Coronary artery (tissue), 2 donors: Measurements from ENCODE around the gene RASD2.
"Not testable (repeated sequence)": the region's sequence is repeated elsewhere in the genome, so short reads cannot be mapped to it uniquely, and the experiment has no call there.

ENCODE experiments used
- DNase-seq: peaks from one replicate; pipeline ENCODE4 v3.0.0-alpha.2; 2017; ENCODE audit warnings: low spot score
- H3K27ac ChIP-seq, 2 donors: fragments of 200-600 bp; sonication (generic); one replicate each; pipeline ENCODE4 v1.5.1; 2016 to 2019
- H3K4me3 ChIP-seq: fragments of 200-600 bp; sonication (generic); 2 replicates; pipeline ENCODE4 v1.5.1; 2016; ENCODE audit warnings: mild to moderate bottlenecking, moderate library complexity
- CTCF ChIP-seq: fragments of 200-600 bp; sonication (generic); IDR thresholded peaks from one replicate; pipeline ENCODE4 v1.5.1; 2019; ENCODE audit warnings: antibody characterized with exemption

RASD2 gene

GRCh38 chr22:35502836-35503235 lies 37.8 kb upstream of the RASD2 start:
- TF ChIP-seq CTCF, result no peak
- H3K4me3 ChIP-seq, result no peak overlapping the region
- H3K27ac ChIP-seq, result no peak overlapping the region
- no peak for DNase-seq

- Histone ChIP-seq H3K27ac (no peak overlapping the region), H3K4me3 (no peak overlapping the region)
- TF ChIP-seq CTCF, result no peak
- DNase-seq, result no peak
Observed at GRCh38 chr22:35505399-35506258, 35.0 kb upstream of the RASD2 start.

GRCh38 chr22:35506259-35506570 lies 34.4 kb upstream of the RASD2 start:
- TF ChIP-seq CTCF, result no peak
- no peak for DNase-seq
- Histone ChIP-seq H3K4me3 (no peak overlapping the region), H3K27ac (no peak overlapping the region)

- H3K27ac ChIP-seq, H3K4me3 ChIP-seq, DNase-seq: not testable (repeated sequence)
Observed at GRCh38 chr22:35507851-35508250, 32.8 kb upstream of the RASD2 start.

- H3K4me3 ChIP-seq, result no peak overlapping the region
- no peak overlapping the region for H3K27ac ChIP-seq
- no peak for TF ChIP-seq CTCF
- no peak for DNase-seq
Observed at GRCh38 chr22:35509451-35509850, 31.2 kb upstream of the RASD2 start.

- Histone ChIP-seq H3K4me3 (no peak overlapping the region), H3K27ac (no peak overlapping the region)
- no peak for DNase-seq
- no peak for TF ChIP-seq CTCF
Observed at GRCh38 chr22:35509960-35510359, 30.7 kb upstream of the RASD2 start.

GRCh38 chr22:35510481-35510934 lies 30.1 kb upstream of the RASD2 start:
- DNase-seq, result no peak
- Histone ChIP-seq H3K27ac (no peak overlapping the region), H3K4me3 (no peak overlapping the region)
- no peak for TF ChIP-seq CTCF
